Upper lobe of left lung (tissue), 6 donors: ENCODE measurements around the gene RNASEH2C. TPM values are rescaled to one million over a fixed set of nuclear protein-coding genes. Genes with fewer than 3 reads are reported as not detected.

ENCODE experiments used
- ATAC-seq, 2 donors: fragments of 200-7000 bp; cut with Tn5 transposase; one replicate each; pipeline ENCODE4 v1.9.1; 2022; ENCODE audit warnings: mild to moderate bottlenecking in 2 of 2, moderate library complexity in 2 of 2; ENCODE audit not compliant: low FRiP score in 2 of 2
- DNase-seq, 2 donors: peaks; one replicate each; pipeline ENCODE4 v3.0.0-alpha.2; 2019 to 2020
- H3K27ac ChIP-seq, 4 donors: fragments of 200-600 bp; sonication (generic); one replicate each; pipeline ENCODE4 v1.5.1; 2016 to 2019
- H3K27me3 ChIP-seq, 4 donors: fragments of 200-600 bp; sonication (generic); one replicate each; pipeline ENCODE4 v1.5.1; 2017 to 2019
- H3K36me3 ChIP-seq, 4 donors: fragments of 200-600 bp; sonication (generic); one replicate each; pipeline ENCODE4 v1.5.1; 2016 to 2019
- H3K4me1 ChIP-seq, 4 donors: fragments of 200-600 bp; sonication (generic); one replicate each; pipeline ENCODE4 v1.5.1; 2018 to 2019
- H3K4me3 ChIP-seq, 4 donors: fragments of 200-600 bp; sonication (generic); one replicate each; pipeline ENCODE4 v1.5.1; 2017 to 2019; ENCODE audit warnings: mild to moderate bottlenecking in 2 of 4, moderate library complexity in 1 of 4
- H3K9me3 ChIP-seq, 4 donors: fragments of 200-600 bp; sonication (generic); one replicate each; pipeline ENCODE4 v1.5.1; 2018 to 2019
- CTCF ChIP-seq, 6 experiments: fragments of 450-650 bp in 4 of 6; fragments of 200-600 bp in 2 of 6; sonication (generic) in 2 of 6; IDR thresholded peaks; one replicate each; pipeline ENCODE4 v1.5.1; 2016 to 2019; ENCODE audit warnings: antibody characterized with exemption in 6 of 6
- EP300 ChIP-seq, 4 donors: sonication (generic); formaldehyde crosslinking; IDR thresholded peaks; one replicate each; pipeline ENCODE4 v1.5.1; 2017; ENCODE audit warnings: antibody characterized with exemption in 4 of 4, control low read depth in 2 of 4
- POLR2A ChIP-seq, 4 donors: fragments of 450-650 bp; IDR thresholded peaks; one replicate each; pipeline ENCODE4 v1.5.1; 2016 to 2017; ENCODE audit warnings: antibody characterized with exemption in 4 of 4, mild to moderate bottlenecking in 2 of 4
- POLR2AphosphoS5 ChIP-seq, 2 donors: sonication (generic); formaldehyde crosslinking; IDR thresholded peaks; one replicate each; pipeline ENCODE4 v1.5.1; 2017; ENCODE audit warnings: antibody characterized with exemption in 2 of 2
- WGBS, 2 donors: methylation state at CpG; one replicate each; pipeline ENCODE4 v1.1.5; 2017 to 2018; 5-methylcytosine and 5-hydroxymethylcytosine counted together
- total RNA-seq, 6 donors: library from RNA; depleted of rRNA in 4 of 6; stranded (reverse); fragments of >200 nt in 4 of 6; gene quantifications; one replicate each; pipeline versions ENCODE4 v1.1.0 to v1.2.1, GENCODE V29; 2016 to 2021
- donor health status: DM: no; HTN: no; CAD: no; lungs with moderate emphysema.
- donor health status: DM: no; HTN: yes; CAD: no; lungs with severe emphysema.

The RNASEH2C gene
- total RNA-seq, 6 donors from 2014 or later = 35.0 to 81.7 (median 49.1) TPM

GRCh38 chr11:65745049-65745448, 24.5 kb upstream of the RNASEH2C start:
- ATAC-seq (no peak), DNase-seq (peak in 1 of 2 donors; percentile 82)
- H3K27me3 ChIP-seq = no peaks in the 10 kb centered on the region
- WGBS, 2 donors = 90 to 96% methylated on average over 2 to 12 of the region's 17 CpGs
- H3K36me3 ChIP-seq = no peaks in the 10 kb centered on the region
- TF ChIP-seq POLR2AphosphoS5 (IDR thresholded peaks at IDR 0.05) (no peak), CTCF (IDR thresholded peaks at IDR 0.05) (no peak), POLR2A (IDR thresholded peaks at IDR 0.05) (no peak), EP300 (IDR thresholded peaks at IDR 0.05) (no peak)
- no peak overlapping the region for H3K27ac ChIP-seq
- H3K4me1 ChIP-seq = no peaks in the 10 kb centered on the region
- H3K4me3 ChIP-seq = no peak overlapping the region
- H3K9me3 ChIP-seq = no peaks in the 10 kb centered on the region

- Histone ChIP-seq H3K9me3 (no peaks in the 10 kb centered on the region), H3K36me3 (no peaks in the 10 kb centered on the region), H3K27me3 (no peaks in the 10 kb centered on the region), H3K27ac (no peak overlapping the region), H3K4me1 (no peaks in the 10 kb centered on the region), H3K4me3 (no peak overlapping the region)
- TF ChIP-seq CTCF (IDR thresholded peaks at IDR 0.05) (no peak), EP300 (IDR thresholded peaks at IDR 0.05) (no peak), POLR2AphosphoS5 (IDR thresholded peaks at IDR 0.05) (no peak), POLR2A (IDR thresholded peaks at IDR 0.05) (no peak)
- ATAC-seq = no peak
- DNase-seq = no peak
- 82 to 83% methylated on average over 7 to 8 of the region's 8 CpGs for WGBS, 2 donors
Measured at GRCh38 chr11:65744699-65745042, 24.1 kb upstream of the RNASEH2C start.

GRCh38 chr11:65744026-65744698, 23.6 kb upstream of the RNASEH2C start:
- no peaks in the 10 kb centered on the region for H3K36me3 ChIP-seq
- no peak for TF ChIP-seq EP300 (IDR thresholded peaks at IDR 0.05)
- peak in 3 of 6 experiments; percentile 9 to 27 (median 16) for TF ChIP-seq CTCF (IDR thresholded peaks at IDR 0.05)
- H3K9me3 ChIP-seq = no peaks in the 10 kb centered on the region
- DNase-seq (peak; percentile 32 to 56), ATAC-seq (peak; percentile 56 to 59)
- H3K4me3 ChIP-seq = no peak overlapping the region
- no peaks in the 10 kb centered on the region for H3K27me3 ChIP-seq
- H3K27ac ChIP-seq = no peak overlapping the region
- no peaks in the 10 kb centered on the region for H3K4me1 ChIP-seq
- WGBS, 2 donors = 85 to 86% methylated on average over 16 of the region's 18 CpGs

DNA sequence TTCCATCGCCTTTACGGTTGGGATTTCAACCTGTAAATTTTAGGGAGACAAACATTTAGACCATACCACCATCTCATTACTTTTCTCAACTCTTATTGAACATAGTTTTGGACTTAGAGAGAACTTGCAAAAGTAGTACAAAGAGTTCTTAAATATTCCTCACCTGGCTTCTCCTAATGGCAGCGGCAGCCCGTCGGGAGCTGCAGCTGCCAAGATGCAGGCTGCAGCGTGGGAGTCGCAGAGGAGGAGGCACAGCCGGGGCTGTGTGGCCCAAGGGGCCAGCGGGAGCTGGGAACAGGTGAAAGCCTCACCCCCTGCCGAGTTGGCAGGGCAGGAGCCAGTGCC, 23.1 kb upstream of the RNASEH2C start:
- no peak for TF ChIP-seq CTCF (IDR thresholded peaks at IDR 0.05)
- TF ChIP-seq POLR2A (IDR thresholded peaks at IDR 0.05) = no peak
- no peak for TF ChIP-seq EP300 (IDR thresholded peaks at IDR 0.05)
- TF ChIP-seq POLR2AphosphoS5 (IDR thresholded peaks at IDR 0.05) = no peak
- H3K36me3 ChIP-seq = no peaks in the 10 kb centered on the region
- 90 to 93% methylated on average over 10 of the region's 10 CpGs for WGBS, 2 donors
- DNase-seq = no peak
- no peak overlapping the region for H3K4me3 ChIP-seq
- no peaks in the 10 kb centered on the region for H3K27me3 ChIP-seq
- no peaks in the 10 kb centered on the region for H3K9me3 ChIP-seq
- ATAC-seq = no peak
- H3K27ac ChIP-seq = no peak overlapping the region
- no peaks in the 10 kb centered on the region for H3K4me1 ChIP-seq

DNA sequence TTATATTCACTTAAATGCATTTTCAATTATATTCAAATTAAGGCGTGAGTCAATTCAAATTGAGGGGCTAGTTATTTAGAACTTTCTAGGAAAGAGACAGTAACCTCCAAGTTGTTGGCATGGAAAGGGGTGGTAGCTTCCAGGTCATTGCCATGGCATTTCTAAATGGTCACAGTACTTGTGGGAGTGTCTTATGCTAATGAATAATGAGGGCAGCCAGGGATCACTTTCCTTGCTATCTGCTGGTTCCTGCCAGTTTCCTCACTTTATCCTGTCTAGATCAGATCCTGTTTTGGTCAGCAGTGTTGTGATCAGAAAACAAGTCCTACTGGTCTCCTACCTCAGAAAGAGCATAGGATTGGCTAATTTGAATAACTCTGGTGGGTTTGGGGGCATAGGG, 21.8 kb upstream of the RNASEH2C start:
- H3K4me3 ChIP-seq = no peak overlapping the region
- no peak overlapping the region for H3K27ac ChIP-seq
- ATAC-seq (no peak), DNase-seq (no peak)
- H3K9me3 ChIP-seq = no peaks in the 10 kb centered on the region
- 76 to 81% methylated on average over 1 of the region's 1 CpG for WGBS, 2 donors
- H3K36me3 ChIP-seq = no peaks in the 10 kb centered on the region
- TF ChIP-seq CTCF (IDR thresholded peaks at IDR 0.05) (no peak), POLR2AphosphoS5 (IDR thresholded peaks at IDR 0.05) (no peak), POLR2A (IDR thresholded peaks at IDR 0.05) (no peak), EP300 (IDR thresholded peaks at IDR 0.05) (no peak)
- no peaks in the 10 kb centered on the region for H3K4me1 ChIP-seq
- no peaks in the 10 kb centered on the region for H3K27me3 ChIP-seq
